DND-41 (cell line): ENCODE measurements around the gene CCDC174.

Experiments used
- ATAC-seq: fragments of 200-7000 bp; cut with Tn5 transposase; 3 replicates; pipeline ENCODE4 v1.9.1; 2021; ENCODE audit warnings: low read depth; ENCODE audit not compliant: insufficient read depth
- DNase-seq: peaks from one replicate; pipeline ENCODE4 v3.0.0-alpha.2; 2020
- H2AFZ ChIP-seq: 2 replicates; pipeline ENCODE4 v1.6.0; 2012; ENCODE audit warnings: low read depth, low read length
- H3K27ac ChIP-seq: 2 replicates; pipeline ENCODE4 v1.5.1; 2012; ENCODE audit warnings: low read length, inconsistent platforms
- H3K27me3 ChIP-seq: fragments of 200-600 bp; sonication (generic); 2 replicates; pipeline ENCODE4 v1.6.0; 2012; ENCODE audit warnings: low read length, mild to moderate bottlenecking, inconsistent platforms; ENCODE audit not compliant: insufficient read depth, poor library complexity
- H3K36me3 ChIP-seq: 2 replicates; pipeline ENCODE4 v1.5.1; 2012; ENCODE audit warnings: low read length, inconsistent platforms; ENCODE audit not compliant: insufficient read depth
- H3K4me1 ChIP-seq: 2 replicates; pipeline ENCODE4 v1.5.1; 2012; ENCODE audit warnings: mild to moderate bottlenecking, low read length; ENCODE audit not compliant: insufficient read depth
- H3K4me2 ChIP-seq: 2 replicates; pipeline ENCODE4 v1.6.0; 2012; ENCODE audit warnings: mild to moderate bottlenecking, moderate library complexity, low read length, inconsistent platforms; ENCODE audit not compliant: insufficient read depth
- H3K4me3 ChIP-seq, 2 experiments: fragments of 200-600 bp in 1 of 2; shearing (Covaris generic) in 1 of 2; 2 replicates each; pipeline ENCODE4 v1.5.1; 2012 to 2016; ENCODE audit warnings: inconsistent platforms in 2 of 2, low read length in 2 of 2, mild to moderate bottlenecking in 2 of 2, low read depth in 1 of 2, moderate library complexity in 1 of 2
- H3K79me2 ChIP-seq: 2 replicates; pipeline ENCODE4 v1.6.0; 2012; ENCODE audit warnings: low read length, inconsistent platforms; ENCODE audit not compliant: insufficient read depth
- H3K9ac ChIP-seq: 2 replicates; pipeline ENCODE4 v1.6.0; 2012; ENCODE audit warnings: low read depth, mild to moderate bottlenecking, inconsistent platforms, low read length, moderate library complexity
- H3K9me3 ChIP-seq: 2 replicates; pipeline ENCODE4 v1.5.1; 2012; ENCODE audit warnings: low read length, moderate library complexity, mild to moderate bottlenecking, inconsistent platforms; ENCODE audit not compliant: insufficient read depth, severe bottlenecking
- H4K20me1 ChIP-seq: 2 replicates; pipeline ENCODE4 v1.6.0; 2012; ENCODE audit warnings: low read length; ENCODE audit not compliant: insufficient read depth
- EZH2 ChIP-seq: IDR thresholded peaks from 3 replicates; pipeline ENCODE4 v1.6.1; 2012; ENCODE audit warnings: borderline replicate concordance, low read depth, mild to moderate bottlenecking, moderate library complexity, low read length, inconsistent platforms; ENCODE audit not compliant: severe bottlenecking
- TF ChIP-seq, protein P1 (sequence below): IDR thresholded peaks from 2 replicates; pipeline ENCODE4 v1.5.1; 2012; ENCODE audit warnings: borderline replicate concordance, low read length, moderate library complexity, mild to moderate bottlenecking; ENCODE audit not compliant: poor library complexity, severe bottlenecking; ENCODE audit errors: extremely low read depth

CCDC174 gene

DNA sequence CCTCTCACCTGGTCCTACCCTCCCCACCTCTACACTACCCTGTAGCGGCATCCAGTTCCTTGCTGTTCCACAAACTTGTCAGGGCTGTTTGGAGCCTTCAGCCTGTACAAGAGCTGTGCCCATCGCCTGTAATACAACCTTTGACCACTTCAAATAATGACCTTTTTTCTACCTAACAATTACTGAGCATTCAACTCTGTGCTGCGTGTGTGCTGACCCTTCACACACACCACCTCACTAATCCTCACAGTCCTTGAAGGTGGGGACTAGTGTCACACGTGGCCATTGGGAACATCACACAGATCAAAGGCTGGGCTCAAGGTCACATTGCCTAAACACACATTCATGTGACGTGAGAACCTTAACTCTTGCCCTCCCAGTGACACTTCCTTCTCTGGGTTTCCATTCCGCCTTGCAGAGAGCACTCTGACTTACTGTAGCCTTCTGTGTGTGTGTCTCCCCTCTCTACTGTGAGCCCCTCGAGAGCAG lies 26.5 kb downstream of the CCDC174 start:
- Histone ChIP-seq H3K4me3 (no peak overlapping the region), H3K4me1 (no peaks in the 10 kb centered on the region), H3K36me3 (peaks cover 18% of the 10 kb centered on the region), H3K27me3 (no peaks in the 10 kb centered on the region), H3K9ac (no peak overlapping the region), H2AFZ (no peak overlapping the region), H3K4me2 (no peak overlapping the region), H4K20me1 (no peaks in the 10 kb centered on the region), H3K79me2 (no peaks in the 10 kb centered on the region), H3K27ac (no peak overlapping the region), H3K9me3 (peaks cover 4% of the 10 kb centered on the region)
- ATAC-seq, result 0 out of 3 replicates have a peak, but pooled peaks have one; percentile 15
- TF ChIP-seq EZH2, result no peak
- TF ChIP-seq, protein P1, sequence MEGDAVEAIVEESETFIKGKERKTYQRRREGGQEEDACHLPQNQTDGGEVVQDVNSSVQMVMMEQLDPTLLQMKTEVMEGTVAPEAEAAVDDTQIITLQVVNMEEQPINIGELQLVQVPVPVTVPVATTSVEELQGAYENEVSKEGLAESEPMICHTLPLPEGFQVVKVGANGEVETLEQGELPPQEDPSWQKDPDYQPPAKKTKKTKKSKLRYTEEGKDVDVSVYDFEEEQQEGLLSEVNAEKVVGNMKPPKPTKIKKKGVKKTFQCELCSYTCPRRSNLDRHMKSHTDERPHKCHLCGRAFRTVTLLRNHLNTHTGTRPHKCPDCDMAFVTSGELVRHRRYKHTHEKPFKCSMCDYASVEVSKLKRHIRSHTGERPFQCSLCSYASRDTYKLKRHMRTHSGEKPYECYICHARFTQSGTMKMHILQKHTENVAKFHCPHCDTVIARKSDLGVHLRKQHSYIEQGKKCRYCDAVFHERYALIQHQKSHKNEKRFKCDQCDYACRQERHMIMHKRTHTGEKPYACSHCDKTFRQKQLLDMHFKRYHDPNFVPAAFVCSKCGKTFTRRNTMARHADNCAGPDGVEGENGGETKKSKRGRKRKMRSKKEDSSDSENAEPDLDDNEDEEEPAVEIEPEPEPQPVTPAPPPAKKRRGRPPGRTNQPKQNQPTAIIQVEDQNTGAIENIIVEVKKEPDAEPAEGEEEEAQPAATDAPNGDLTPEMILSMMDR, result no peak
- no peak for DNase-seq

DNA sequence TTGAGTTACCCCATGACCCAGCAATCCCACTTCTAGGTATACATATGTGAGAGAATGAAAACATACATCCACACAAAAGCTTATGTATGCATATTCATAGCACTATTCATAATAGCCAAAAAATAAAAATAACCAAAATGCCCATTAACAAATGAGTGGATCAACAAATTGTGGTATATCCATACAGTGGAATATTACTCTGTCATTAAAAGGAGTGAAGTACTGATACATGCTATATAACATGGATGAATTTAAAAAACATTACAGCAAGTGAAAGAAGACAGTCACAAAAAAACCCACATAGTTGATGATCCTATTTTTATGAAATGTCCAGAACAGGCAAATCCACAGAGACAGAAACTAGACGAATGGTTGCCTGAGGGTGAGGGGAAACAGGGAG lies 28.6 kb downstream of the CCDC174 start:
- H3K4me3 ChIP-seq, result no peak overlapping the region
- no peak overlapping the region for H3K9ac ChIP-seq
- no peak overlapping the region for H2AFZ ChIP-seq
- H3K4me1 ChIP-seq, result no peaks in the 10 kb centered on the region
- no peak for DNase-seq
- TF ChIP-seq, protein P1, result no peak
- no peak for TF ChIP-seq EZH2
- no peaks in the 10 kb centered on the region for H3K27me3 ChIP-seq
- H3K36me3 ChIP-seq, result peaks cover 2% of the 10 kb centered on the region
- no peak overlapping the region for H3K27ac ChIP-seq
- peaks cover 4% of the 10 kb centered on the region for H3K9me3 ChIP-seq
- H4K20me1 ChIP-seq, result no peaks in the 10 kb centered on the region
- no peak overlapping the region for H3K4me2 ChIP-seq
- no peak for ATAC-seq
- no peaks in the 10 kb centered on the region for H3K79me2 ChIP-seq

DNA sequence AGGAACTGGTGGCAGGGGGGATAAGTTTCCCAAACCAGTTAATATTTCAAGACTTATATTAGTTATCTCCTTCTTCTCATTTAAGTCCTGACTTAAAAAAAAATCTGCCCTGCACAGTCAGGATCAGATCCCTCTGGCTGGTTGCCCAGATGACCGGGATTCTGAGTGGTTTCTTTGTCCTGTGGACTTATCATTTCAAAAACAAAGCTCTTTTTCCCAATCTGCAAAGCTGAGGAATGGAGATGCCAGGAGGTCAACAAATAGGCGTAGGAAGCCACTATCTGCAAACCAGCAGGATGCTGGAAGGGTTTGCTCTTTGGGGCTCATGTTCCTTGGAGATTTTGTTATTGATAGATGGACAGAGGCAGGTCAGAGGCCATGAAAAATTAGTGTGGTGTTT lies 29.2 kb downstream of the CCDC174 start:
- no peaks in the 10 kb centered on the region for H3K79me2 ChIP-seq
- H3K4me3 ChIP-seq, result no peak overlapping the region
- H3K27ac ChIP-seq, result no peak overlapping the region
- H4K20me1 ChIP-seq, result no peaks in the 10 kb centered on the region
- no peak overlapping the region for H3K4me2 ChIP-seq
- no peak overlapping the region for H2AFZ ChIP-seq
- no peak for ATAC-seq
- no peaks in the 10 kb centered on the region for H3K36me3 ChIP-seq
- no peaks in the 10 kb centered on the region for H3K4me1 ChIP-seq
- TF ChIP-seq EZH2, result no peak
- TF ChIP-seq, protein P1, result no peak
- no peak overlapping the region for H3K9ac ChIP-seq
- H3K9me3 ChIP-seq, result peaks cover 4% of the 10 kb centered on the region
- no peak for DNase-seq
- no peaks in the 10 kb centered on the region for H3K27me3 ChIP-seq

DNA sequence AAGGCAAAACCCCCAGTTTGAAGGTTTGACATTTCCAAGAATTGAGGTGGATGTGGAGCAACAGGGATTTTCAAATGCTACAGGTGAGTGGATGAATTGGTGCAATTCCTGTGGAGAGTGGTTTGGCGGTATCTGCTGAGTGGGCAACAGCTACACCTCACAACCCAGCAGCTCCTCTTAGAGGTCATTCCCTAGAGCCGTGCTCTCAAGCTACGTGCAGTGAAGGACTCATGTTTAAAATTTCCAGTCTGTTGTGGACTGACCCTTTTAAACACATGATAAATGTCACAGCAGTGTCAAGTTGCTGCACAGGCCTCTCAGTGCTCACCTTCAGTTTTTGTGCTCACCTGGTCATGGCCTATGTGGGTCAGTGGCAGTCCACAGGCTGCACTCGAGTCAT lies 32.9 kb downstream of the CCDC174 start:
- Histone ChIP-seq H3K4me1 (peaks cover 5% of the 10 kb centered on the region; the same call in 1 of the 2 replicates), H4K20me1 (no peaks in the 10 kb centered on the region), H3K4me2 (no peak overlapping the region), H3K36me3 (no peaks in the 10 kb centered on the region), H3K4me3 (no peak overlapping the region), H3K27ac (no peak overlapping the region), H3K9me3 (peaks cover 4% of the 10 kb centered on the region), H2AFZ (no peak overlapping the region), H3K9ac (no peak overlapping the region), H3K27me3 (no peaks in the 10 kb centered on the region), H3K79me2 (no peaks in the 10 kb centered on the region)
- no peak for TF ChIP-seq EZH2
- TF ChIP-seq, protein P1, result no peak
- ATAC-seq, result no peak
- DNase-seq, result no peak
